HEK293 (cell line): ENCODE results near the gene HNRNPL.

Source experiments
- BCL11A ChIP-seq: fragments of 450-650 bp; formaldehyde crosslinking; IDR thresholded peaks from 2 replicates; pipeline ENCODE4 v1.5.1; 2016; ENCODE audit warnings: low read depth, missing biosample characterization, missing genetic modification characterization
- KLF1 ChIP-seq: fragments of 450-650 bp; formaldehyde crosslinking; IDR thresholded peaks from 2 replicates; pipeline ENCODE4 v1.5.1; 2016; ENCODE audit warnings: missing biosample characterization, missing genetic modification characterization
- KLF10 ChIP-seq: fragments of 450-650 bp; IDR thresholded peaks from 2 replicates; pipeline ENCODE4 v1.5.1; 2018; ENCODE audit warnings: missing biosample characterization, mild to moderate bottlenecking, missing genetic modification characterization
- KLF16 ChIP-seq: fragments of 450-650 bp; formaldehyde crosslinking; IDR thresholded peaks from 2 replicates; pipeline ENCODE4 v1.5.1; 2017; ENCODE audit warnings: missing biosample characterization, missing genetic modification characterization
- KLF7 ChIP-seq: fragments of 450-650 bp; formaldehyde crosslinking; IDR thresholded peaks from 2 replicates; pipeline ENCODE4 v1.5.1; 2016; ENCODE audit warnings: missing biosample characterization, missing genetic modification characterization, borderline replicate concordance
- PRDM4 ChIP-seq: fragments of 450-650 bp; formaldehyde crosslinking; IDR thresholded peaks from 2 replicates; pipeline ENCODE4 v1.5.1; 2017; ENCODE audit warnings: missing biosample characterization, missing genetic modification characterization
- REPIN1 ChIP-seq: fragments of 450-650 bp; formaldehyde crosslinking; IDR thresholded peaks from 2 replicates; pipeline ENCODE4 v1.5.1; 2017; ENCODE audit warnings: missing biosample characterization, missing genetic modification characterization, low read depth
- ZBTB17 ChIP-seq: fragments of 450-650 bp; formaldehyde crosslinking; IDR thresholded peaks from 2 replicates; pipeline ENCODE4 v1.5.1; 2016; ENCODE audit warnings: missing biosample characterization, missing genetic modification characterization
- ZBTB48 ChIP-seq: fragments of 450-650 bp; formaldehyde crosslinking; IDR thresholded peaks from 2 replicates; pipeline ENCODE4 v1.5.1; 2016; ENCODE audit warnings: missing biosample characterization, missing genetic modification characterization
- ZBTB49 ChIP-seq: fragments of 450-650 bp; formaldehyde crosslinking; IDR thresholded peaks from 2 replicates; pipeline ENCODE4 v1.5.1; 2016; ENCODE audit warnings: missing biosample characterization, missing genetic modification characterization, low read depth
- ZBTB6 ChIP-seq: fragments of 450-650 bp; formaldehyde crosslinking; IDR thresholded peaks from 2 replicates; pipeline ENCODE4 v1.5.1; 2017; ENCODE audit warnings: missing biosample characterization, missing genetic modification characterization
- ZFHX2 ChIP-seq: fragments of 450-650 bp; formaldehyde crosslinking; conservative IDR thresholded peaks from 2 replicates; pipeline ENCODE4 v1.5.1; 2016; ENCODE audit warnings: missing biosample characterization, missing genetic modification characterization
- ZNF140 ChIP-seq: fragments of 450-650 bp; formaldehyde crosslinking; IDR thresholded peaks from 2 replicates; pipeline ENCODE4 v1.5.1; 2016; ENCODE audit warnings: missing biosample characterization, missing genetic modification characterization
- ZNF2 ChIP-seq: fragments of 450-650 bp; formaldehyde crosslinking; IDR thresholded peaks from 2 replicates; pipeline ENCODE4 v1.5.1; 2016; ENCODE audit warnings: missing biosample characterization, missing genetic modification characterization
- ZNF248 ChIP-seq: fragments of 450-650 bp; formaldehyde crosslinking; IDR thresholded peaks from 2 replicates; pipeline ENCODE4 v1.5.1; 2017; ENCODE audit warnings: missing biosample characterization, missing genetic modification characterization
- ZNF274 ChIP-seq, 2 experiments: fragments of 200-500 bp in 1 of 2; fragments of 450-650 bp in 1 of 2; sonication (Bioruptor generic) in 1 of 2; formaldehyde crosslinking in 1 of 2; IDR thresholded peaks; 2 replicates each; pipeline versions ENCODE4 v1.5.1 to v1.6.1; 2014 to 2016; ENCODE audit warnings: borderline replicate concordance in 1 of 2, inconsistent platforms in 1 of 2, low read length in 1 of 2, missing biosample characterization in 1 of 2, missing genetic modification characterization in 1 of 2
- ZNF391 ChIP-seq: fragments of 450-650 bp; formaldehyde crosslinking; IDR thresholded peaks from 2 replicates; pipeline ENCODE4 v1.5.1; 2016; ENCODE audit warnings: low read depth, missing biosample characterization, missing genetic modification characterization, borderline replicate concordance
- ZNF510 ChIP-seq: fragments of 450-650 bp; formaldehyde crosslinking; IDR thresholded peaks from 2 replicates; pipeline ENCODE4 v1.5.1; 2018; ENCODE audit warnings: mild to moderate bottlenecking, missing genetic modification characterization, missing biosample characterization; ENCODE audit not compliant: insufficient replicate concordance
- ZNF513 ChIP-seq: fragments of 450-650 bp; IDR thresholded peaks from 2 replicates; pipeline ENCODE4 v1.5.1; 2018; ENCODE audit warnings: missing biosample characterization, missing genetic modification characterization
- ZNF544 ChIP-seq: fragments of 450-650 bp; formaldehyde crosslinking; IDR thresholded peaks from 2 replicates; pipeline ENCODE4 v1.5.0; 2017; ENCODE audit warnings: missing biosample characterization, missing genetic modification characterization
- ZNF549 ChIP-seq: fragments of 450-650 bp; IDR thresholded peaks from 2 replicates; pipeline ENCODE4 v1.5.1; 2018; ENCODE audit warnings: missing biosample characterization, missing genetic modification characterization, mild to moderate bottlenecking, inconsistent platforms, moderate library complexity
- ZNF629 ChIP-seq: fragments of 450-650 bp; formaldehyde crosslinking; IDR thresholded peaks from 2 replicates; pipeline ENCODE4 v1.5.1; 2017; ENCODE audit warnings: missing biosample characterization, missing genetic modification characterization
- ZNF664 ChIP-seq: fragments of 450-650 bp; formaldehyde crosslinking; IDR thresholded peaks from 2 replicates; pipeline ENCODE4 v1.5.1; 2016; ENCODE audit warnings: missing biosample characterization, missing genetic modification characterization
- ZNF692 ChIP-seq: fragments of 450-650 bp; formaldehyde crosslinking; IDR thresholded peaks from 2 replicates; pipeline ENCODE4 v1.5.1; 2016; ENCODE audit warnings: missing biosample characterization, missing genetic modification characterization
- ZNF76 ChIP-seq: fragments of 450-650 bp; formaldehyde crosslinking; IDR thresholded peaks from 2 replicates; pipeline ENCODE4; 2016; ENCODE audit warnings: low read depth, missing biosample characterization, missing genetic modification characterization, borderline replicate concordance
- ZSCAN23 ChIP-seq: fragments of 450-650 bp; formaldehyde crosslinking; IDR thresholded peaks from 2 replicates; pipeline ENCODE4 v1.5.1; 2016; ENCODE audit warnings: missing biosample characterization, missing genetic modification characterization
- TF ChIP-seq, protein P1 (sequence below): fragments of 450-650 bp; formaldehyde crosslinking; IDR thresholded peaks from 2 replicates; pipeline ENCODE4 v1.5.1; 2017; ENCODE audit warnings: missing biosample characterization, missing genetic modification characterization

The HNRNPL gene

GRCh38 chr19:38862321-38863059, 12.7 kb upstream of the HNRNPL start (continued):
- TF ChIP-seq ZNF510 = no peak
- peak; percentile 89 for TF ChIP-seq ZBTB49 (tag by site-specific recombination)
- 0 out of 2 replicates have a peak, but pooled peaks have one; percentile 13 for TF ChIP-seq ZBTB48
- no peak for TF ChIP-seq ZNF140 (tag by site-specific recombination)
- no peak for TF ChIP-seq ZNF274 (IDR thresholded peaks at IDR 0.05; ENCODE audit: low read length)
- no peak for TF ChIP-seq ZNF274 (tag by site-specific recombination; IDR thresholded peaks at IDR 0.05; ENCODE audit: borderline replicate concordance)
- no peak for TF ChIP-seq ZNF248 (tag by site-specific recombination)
- TF ChIP-seq KLF1 (tag by site-specific recombination) = peak; percentile 100
- TF ChIP-seq ZNF629 = peak; percentile 81
- peak; percentile 78 for TF ChIP-seq KLF7
- TF ChIP-seq ZNF2 (tag by site-specific recombination) = peak; percentile 86
- TF ChIP-seq ZNF692 = peak; percentile 88
- peak; percentile 93 for TF ChIP-seq PRDM4
- TF ChIP-seq REPIN1 (tag by site-specific recombination) = 0 out of 2 replicates have a peak, but pooled peaks have one; percentile 44
- TF ChIP-seq, protein P1, sequence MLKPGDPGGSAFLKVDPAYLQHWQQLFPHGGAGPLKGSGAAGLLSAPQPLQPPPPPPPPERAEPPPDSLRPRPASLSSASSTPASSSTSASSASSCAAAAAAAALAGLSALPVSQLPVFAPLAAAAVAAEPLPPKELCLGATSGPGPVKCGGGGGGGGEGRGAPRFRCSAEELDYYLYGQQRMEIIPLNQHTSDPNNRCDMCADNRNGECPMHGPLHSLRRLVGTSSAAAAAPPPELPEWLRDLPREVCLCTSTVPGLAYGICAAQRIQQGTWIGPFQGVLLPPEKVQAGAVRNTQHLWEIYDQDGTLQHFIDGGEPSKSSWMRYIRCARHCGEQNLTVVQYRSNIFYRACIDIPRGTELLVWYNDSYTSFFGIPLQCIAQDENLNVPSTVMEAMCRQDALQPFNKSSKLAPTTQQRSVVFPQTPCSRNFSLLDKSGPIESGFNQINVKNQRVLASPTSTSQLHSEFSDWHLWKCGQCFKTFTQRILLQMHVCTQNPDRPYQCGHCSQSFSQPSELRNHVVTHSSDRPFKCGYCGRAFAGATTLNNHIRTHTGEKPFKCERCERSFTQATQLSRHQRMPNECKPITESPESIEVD (tag by site-specific recombination) = peak; percentile 98
- TF ChIP-seq ZNF76 (tag by site-specific recombination) = peak; percentile 59; the same call in 1 of the 2 replicates
- TF ChIP-seq ZSCAN23 = peak; percentile 72; the same call in 1 of the 2 replicates
- peak; percentile 56; the same call in 1 of the 2 replicates for TF ChIP-seq ZNF391 (tag by site-specific recombination)
- TF ChIP-seq ZBTB6 (tag by site-specific recombination) = peak; percentile 87
- TF ChIP-seq ZNF664 (tag by site-specific recombination) = peak; percentile 66; the same call in 1 of the 2 replicates
- TF ChIP-seq ZNF544 (tag by site-specific recombination) = no peak
- TF ChIP-seq KLF16 (tag by site-specific recombination) = peak; percentile 62
- peak; percentile 79 for TF ChIP-seq KLF10
- no peak for TF ChIP-seq ZFHX2 (tag by site-specific recombination)
- TF ChIP-seq ZNF513 (tag by site-specific recombination) = peak; percentile 36; the same call in 1 of the 2 replicates
- peak; percentile 99 for TF ChIP-seq ZBTB17 (tag by site-specific recombination)
- TF ChIP-seq BCL11A (tag by site-specific recombination) = peak; percentile 67; the same call in 1 of the 2 replicates
- TF ChIP-seq ZNF549 (tag by site-specific recombination) = no peak
